IMR-90 (cell line): ENCODE results near the gene CA12. TPM values are rescaled to one million over a fixed set of nuclear protein-coding genes. Genes with fewer than 3 reads are reported as not detected.

ENCODE experiments used
- ATAC-seq: fragments of 200-7000 bp; cut with Tn5 transposase; 2 replicates; pipeline ENCODE4 v1.9.1; 2020; ENCODE audit warnings: low read depth, mild to moderate bottlenecking, moderate library complexity
- BruUV-seq: library from RNA; stranded (reverse); fragments of 400-500 nt; replicated peaks from 2 replicates; lab custom pipeline; 2021; lab: Mats Ljungman, UMichigan
- CTCF ChIA-PET: fragments of 300-600 bp; formaldehyde crosslinking; extraction: SDS; loops from one replicate; lab custom pipeline; 2021; ENCODE audit warnings: antibody characterized with exemption; lab: Yijun Ruan, JAX
- POLR2A ChIA-PET: fragments of 300-600 bp; sonication (Branson Sonifier 250); formaldehyde crosslinking; loops from one replicate; lab custom pipeline; 2022; ENCODE audit warnings: antibody characterized with exemption; ENCODE audit not compliant: unreplicated experiment; lab: Charles Lee
- DNase-seq: peaks from one replicate; pipeline ENCODE4 v3.0.0; 2013
- H2AFZ ChIP-seq: replicated peaks from 2 replicates; pipeline ENCODE3; 2013; ENCODE audit warnings: low read length, mild to moderate bottlenecking; ENCODE audit not compliant: poor library complexity
- H2AK5ac ChIP-seq: 2 replicates; pipeline ENCODE4 v1.6.1; 2013; ENCODE audit warnings: low read depth, low read length, inconsistent platforms
- H2AK9ac ChIP-seq: replicated peaks from 2 replicates; pipeline ENCODE3; 2013; ENCODE audit warnings: mild to moderate bottlenecking, low read depth, low read length, moderate library complexity; ENCODE audit not compliant: poor library complexity
- H2BK120ac ChIP-seq: 2 replicates; pipeline ENCODE4 v1.6.1; 2013; ENCODE audit warnings: low read depth, low read length, inconsistent platforms
- H2BK15ac ChIP-seq: 3 replicates; pipeline ENCODE4 v1.6.1; 2013; ENCODE audit warnings: low read depth, low read length, inconsistent platforms
- H2BK20ac ChIP-seq: 2 replicates; pipeline ENCODE4 v1.6.1; 2013; ENCODE audit warnings: low read depth, mild to moderate bottlenecking, inconsistent platforms, low read length, moderate library complexity
- H2BK5ac ChIP-seq: 2 replicates; pipeline ENCODE4 v1.6.1; 2013; ENCODE audit warnings: mild to moderate bottlenecking, low read depth, low read length, inconsistent platforms; ENCODE audit not compliant: poor library complexity, severe bottlenecking
- H3K14ac ChIP-seq: replicated peaks from 2 replicates; pipeline ENCODE4 v1.6.1; 2013; ENCODE audit warnings: low read depth, low read length, inconsistent platforms
- H3K18ac ChIP-seq: 2 replicates; pipeline ENCODE4 v1.6.1; 2013; ENCODE audit warnings: low read depth, low read length, control low read depth
- H3K23ac ChIP-seq: 2 replicates; pipeline ENCODE4 v1.6.1; 2013; ENCODE audit warnings: low read depth, low read length, inconsistent platforms
- H3K27ac ChIP-seq: 2 replicates; pipeline ENCODE4 v1.5.1; 2013; ENCODE audit warnings: mild to moderate bottlenecking, control low read depth, low read length; ENCODE audit not compliant: insufficient read depth
- H3K27me3 ChIP-seq: 2 replicates; pipeline ENCODE4 v1.6.1; 2013; ENCODE audit warnings: low read length; ENCODE audit not compliant: control insufficient read depth, insufficient read depth
- H3K36me3 ChIP-seq: 2 replicates; pipeline ENCODE4 v1.6.1; 2013; ENCODE audit warnings: low read length, mixed read lengths; ENCODE audit not compliant: control insufficient read depth, insufficient read depth
- H3K4ac ChIP-seq: 2 replicates; pipeline ENCODE4 v1.6.1; 2013; ENCODE audit warnings: low read depth, low read length, inconsistent platforms
- H3K4me1 ChIP-seq: 2 replicates; pipeline ENCODE4 v1.6.1; 2013; ENCODE audit warnings: low read length, mixed read lengths; ENCODE audit not compliant: control insufficient read depth, insufficient read depth
- H3K4me2 ChIP-seq: 2 replicates; pipeline ENCODE4 v1.6.1; 2013; ENCODE audit warnings: low read depth, mild to moderate bottlenecking, control low read depth, low read length, moderate library complexity
- H3K4me3 ChIP-seq: 2 replicates; pipeline ENCODE4 v1.5.1; 2013; ENCODE audit warnings: low read depth, mild to moderate bottlenecking, control low read depth, low read length, moderate library complexity; ENCODE audit not compliant: insufficient read depth
- H3K56ac ChIP-seq: 2 replicates; pipeline ENCODE4 v1.6.1; 2013; ENCODE audit warnings: low read length, inconsistent platforms; ENCODE audit not compliant: insufficient read depth; ENCODE audit errors: extremely low read depth
- H3K79me1 ChIP-seq, 2 experiments: 2 replicates each; pipeline ENCODE4 v1.6.1; 2013; ENCODE audit warnings: low read length in 2 of 2, inconsistent platforms in 1 of 2, low read depth in 1 of 2
- H3K9ac ChIP-seq: 2 replicates; pipeline ENCODE4 v1.6.1; 2013; ENCODE audit warnings: low read depth, low read length, control low read depth
- H3K9me1 ChIP-seq: 2 replicates; pipeline ENCODE4 v1.6.1; 2013; ENCODE audit warnings: low read length, inconsistent platforms; ENCODE audit not compliant: insufficient read depth
- H3K9me3 ChIP-seq: 2 replicates; pipeline ENCODE4 v1.6.1; 2013; ENCODE audit warnings: low read length; ENCODE audit not compliant: control insufficient read depth, insufficient read depth
- H4K20me1 ChIP-seq: 2 replicates; pipeline ENCODE4 v1.6.1; 2013; ENCODE audit warnings: low read length, inconsistent platforms; ENCODE audit not compliant: insufficient read depth
- H4K5ac ChIP-seq: 2 replicates; pipeline ENCODE4 v1.6.1; 2013; ENCODE audit warnings: mild to moderate bottlenecking, low read depth, low read length, control low read depth
- H4K8ac ChIP-seq, 2 experiments: 2 replicates each; pipeline ENCODE4 v1.6.1; 2013; ENCODE audit warnings: low read depth in 2 of 2, low read length in 2 of 2, control low read depth in 1 of 2, inconsistent platforms in 1 of 2
- H4K91ac ChIP-seq: 2 replicates; pipeline ENCODE4 v1.6.1; 2013; ENCODE audit warnings: low read depth, low read length, inconsistent platforms; ENCODE audit not compliant: insufficient read depth
- BHLHE40 ChIP-seq: fragments of 150-350 bp; IDR thresholded peaks from 2 replicates; pipeline ENCODE4 v1.6.1; 2016; ENCODE audit warnings: mild to moderate bottlenecking, low read depth, low read length
- CEBPB ChIP-seq: IDR thresholded peaks from 2 replicates; pipeline ENCODE4 v1.6.1; 2012; ENCODE audit warnings: low read depth, low read length, improper control_type of control experiment
- CHD1 ChIP-seq: IDR thresholded peaks from 2 replicates; pipeline ENCODE4 v1.6.1; 2012; ENCODE audit warnings: low read depth, low read length, improper control_type of control experiment
- FOS ChIP-seq: fragments of 150-350 bp; IDR thresholded peaks from 2 replicates; pipeline ENCODE4 v1.6.1; 2016; ENCODE audit warnings: low read depth, low read length
- MAFK ChIP-seq: IDR thresholded peaks from 2 replicates; pipeline ENCODE4 v1.6.1; 2012; ENCODE audit warnings: low read depth, low read length, improper control_type of control experiment
- MAZ ChIP-seq: IDR thresholded peaks from 2 replicates; pipeline ENCODE4 v1.6.1; 2012; ENCODE audit warnings: low read depth, mild to moderate bottlenecking, low read length, improper control_type of control experiment, moderate library complexity, borderline replicate concordance
- MXI1 ChIP-seq: IDR thresholded peaks from 2 replicates; pipeline ENCODE4 v1.6.1; 2012; ENCODE audit warnings: low read depth, mild to moderate bottlenecking, low read length, moderate library complexity, borderline replicate concordance
- NFE2L2 ChIP-seq: fragments of 150-350 bp; IDR thresholded peaks from 2 replicates; pipeline ENCODE4 v1.6.1; 2016; ENCODE audit warnings: low read depth, mild to moderate bottlenecking, low read length
- POLR2A ChIP-seq: IDR thresholded peaks from 2 replicates; pipeline ENCODE4 v1.6.1; 2012; ENCODE audit warnings: mild to moderate bottlenecking, low read depth, low read length
- RAD21 ChIP-seq: IDR thresholded peaks from 2 replicates; pipeline ENCODE4 v1.6.1; 2012; ENCODE audit warnings: low read length, improper control_type of control experiment
- RCOR1 ChIP-seq: IDR thresholded peaks from 2 replicates; pipeline ENCODE4 v1.6.1; 2012; ENCODE audit warnings: mild to moderate bottlenecking, low read length, improper control_type of control experiment; ENCODE audit not compliant: insufficient replicate concordance
- RFX5 ChIP-seq: IDR thresholded peaks from 2 replicates; pipeline ENCODE4 v1.8.0; 2012; ENCODE audit warnings: low read depth, mild to moderate bottlenecking, low read length, moderate library complexity
- SMC3 ChIP-seq: fragments of 150-350 bp; IDR thresholded peaks from 2 replicates; pipeline ENCODE4 v1.6.1; 2016; ENCODE audit warnings: low read depth, mild to moderate bottlenecking, antibody characterized with exemption, low read length, moderate library complexity
- WGBS, 2 experiments: methylation state at CpG; one replicate each; pipeline versions ENCODE4 v1.1.5 to v1.1.7; 2013; ENCODE audit warnings: missing lambda C conversion rate in 2 of 2; ENCODE audit not compliant: insufficient read length in 1 of 2; ENCODE audit errors: extremely low coverage in 2 of 2; 5-methylcytosine and 5-hydroxymethylcytosine counted together
- dilution Hi-C: fragments of 300-500 bp; cut with HindIII; formaldehyde crosslinking; loops from one replicate; pipeline ENCODE4 v1.14.3; 2018; ENCODE audit warnings: low sequenced_read_pairs; ENCODE audit not compliant: unreplicated experiment
- in situ Hi-C: fragments of 300-500 bp; cut with MboI; formaldehyde crosslinking; loops from 3 replicates; pipeline ENCODE4 v1.14.3; 2019; ENCODE audit warnings: low sequenced_read_pairs, inconsistent platforms, mixed read lengths
- intact Hi-C: fragments of 100-400 bp; cut with micrococcal nuclease; formaldehyde crosslinking; loops from 2 replicates; pipeline ENCODE4 v1.10.0; 2022
- polyA plus RNA-seq, 3 experiments: library from polyadenylated mRNA; depleted of rRNA; stranded (reverse); fragments of >200 nt; gene quantifications; 2 replicates each; pipeline ENCODE4 v1.2.3, GENCODE V29; 2012; ENCODE audit warnings: low replicate concordance in 1 of 3
- total RNA-seq: library from RNA; depleted of rRNA; stranded (reverse); fragments of >200 nt; gene quantifications from 2 replicates; pipeline ENCODE4 v1.2.3, GENCODE V29; 2012
- TF ChIP-seq, protein P1 (sequence below): fragments of 150-350 bp; IDR thresholded peaks from 2 replicates; pipeline ENCODE4 v1.6.1; 2017; ENCODE audit warnings: mild to moderate bottlenecking, antibody characterized with exemption, low read length, low read depth
- TF ChIP-seq, protein P2 (sequence below): fragments of 150-350 bp; IDR thresholded peaks from 2 replicates; pipeline ENCODE4 v1.6.1; 2016; ENCODE audit warnings: low read depth, mild to moderate bottlenecking, low read length, moderate library complexity, borderline replicate concordance
- TF ChIP-seq, protein P3 (sequence below): conservative IDR thresholded peaks from 2 replicates; pipeline ENCODE4 v1.5.1; 2012; ENCODE audit warnings: mild to moderate bottlenecking, low read depth, low read length, improper control_type of control experiment

Gene CA12
- total and polyA plus RNA-seq, 2 of the 4 experiments (the other 2 are of a cell fraction) = 33.7 to 52.6 TPM

DNA sequence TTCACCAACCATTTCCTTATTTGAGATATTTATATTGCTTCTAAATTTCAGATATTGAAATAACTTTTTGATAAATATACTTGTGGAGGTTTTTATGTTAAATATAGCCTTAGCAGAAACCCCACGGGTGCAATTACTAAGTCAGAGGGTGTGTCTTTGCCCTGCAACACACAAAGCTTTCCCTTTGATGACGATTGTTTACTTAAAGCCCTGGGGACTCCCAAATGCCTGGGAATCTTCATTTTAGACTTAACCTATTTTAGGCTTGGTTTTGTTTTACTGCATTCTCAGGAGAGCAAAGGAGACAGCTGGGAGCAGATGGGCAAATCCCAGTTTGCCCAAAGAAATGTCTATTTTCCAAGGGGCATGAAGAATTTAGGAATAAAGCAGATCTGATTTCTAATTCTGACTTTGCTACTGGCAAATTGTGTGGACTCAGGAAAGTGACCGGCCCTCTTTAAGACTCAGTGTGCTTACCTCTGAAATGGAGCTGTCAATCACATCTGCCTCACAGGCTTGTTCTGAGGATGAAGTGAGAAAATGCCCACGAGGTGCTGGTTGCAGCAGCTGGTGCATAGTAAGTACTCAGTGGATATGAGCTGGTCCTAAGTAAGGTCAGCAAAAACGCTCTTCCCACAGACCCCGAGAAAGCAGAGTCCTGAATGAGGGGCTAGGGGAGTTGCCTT lies 49.3 kb upstream of the CA12 start:
- in situ Hi-C loops = no loop called here
- H3K4me3 ChIP-seq = no peak overlapping the region
- H4K8ac ChIP-seq = no peak overlapping the region
- H4K91ac ChIP-seq = no peak overlapping the region
- H2AFZ ChIP-seq = no peak overlapping the region
- H2BK15ac ChIP-seq = no peak overlapping the region
- no peak overlapping the region for H3K4me2 ChIP-seq
- BruUV-seq = no TSS peak
- H3K18ac ChIP-seq = no peak overlapping the region
- H3K36me3 ChIP-seq = no peaks in the 10 kb centered on the region
- no peak overlapping the region for H4K5ac ChIP-seq
- no peak overlapping the region for H3K23ac ChIP-seq
- no peak overlapping the region for H2BK5ac ChIP-seq
- no peak overlapping the region for H3K4ac ChIP-seq
- dilution Hi-C loops = no loop called here
- H3K9me1 ChIP-seq = no peaks in the 10 kb centered on the region
- peaks cover 3% of the 10 kb centered on the region; the same call in 1 of the 2 replicates for H3K27me3 ChIP-seq
- no peak overlapping the region for H3K27ac ChIP-seq
- H3K56ac ChIP-seq = no peak overlapping the region
- H4K20me1 ChIP-seq = no peaks in the 10 kb centered on the region
- H2BK120ac ChIP-seq = no peak overlapping the region
- ATAC-seq (no peak), DNase-seq (no peak)
- H3K9ac ChIP-seq = no peak overlapping the region
- no peak overlapping the region for H2AK9ac ChIP-seq
- CTCF ChIA-PET = interaction anchor here (1.0 kb wide), 1 partner anchor 12 kb away, joined by 3 read pairs; no protein-coding TSS in a partner anchor
- 71% methylated on average over 1 of the region's 6 CpGs; no CpG with 5 or more reads in 1 of the 2 experiments for WGBS, 2 experiments
- H3K14ac ChIP-seq = no peak overlapping the region
- H3K4me1 ChIP-seq = no peaks in the 10 kb centered on the region
- peaks cover 6% of the 10 kb centered on the region for H3K9me3 ChIP-seq
- TF ChIP-seq BHLHE40 (no peak), FOS (no peak), SMC3 (no peak), RFX5 (no peak), MAFK (no peak), POLR2A (no peak), RCOR1 (no peak), CEBPB (no peak), MAZ (no peak), RAD21 (no peak), MXI1 (no peak), CHD1 (no peak), NFE2L2 (no peak)
- TF ChIP-seq, protein P1, sequence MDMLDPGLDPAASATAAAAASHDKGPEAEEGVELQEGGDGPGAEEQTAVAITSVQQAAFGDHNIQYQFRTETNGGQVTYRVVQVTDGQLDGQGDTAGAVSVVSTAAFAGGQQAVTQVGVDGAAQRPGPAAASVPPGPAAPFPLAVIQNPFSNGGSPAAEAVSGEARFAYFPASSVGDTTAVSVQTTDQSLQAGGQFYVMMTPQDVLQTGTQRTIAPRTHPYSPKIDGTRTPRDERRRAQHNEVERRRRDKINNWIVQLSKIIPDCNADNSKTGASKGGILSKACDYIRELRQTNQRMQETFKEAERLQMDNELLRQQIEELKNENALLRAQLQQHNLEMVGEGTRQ = no peak
- TF ChIP-seq, protein P2, sequence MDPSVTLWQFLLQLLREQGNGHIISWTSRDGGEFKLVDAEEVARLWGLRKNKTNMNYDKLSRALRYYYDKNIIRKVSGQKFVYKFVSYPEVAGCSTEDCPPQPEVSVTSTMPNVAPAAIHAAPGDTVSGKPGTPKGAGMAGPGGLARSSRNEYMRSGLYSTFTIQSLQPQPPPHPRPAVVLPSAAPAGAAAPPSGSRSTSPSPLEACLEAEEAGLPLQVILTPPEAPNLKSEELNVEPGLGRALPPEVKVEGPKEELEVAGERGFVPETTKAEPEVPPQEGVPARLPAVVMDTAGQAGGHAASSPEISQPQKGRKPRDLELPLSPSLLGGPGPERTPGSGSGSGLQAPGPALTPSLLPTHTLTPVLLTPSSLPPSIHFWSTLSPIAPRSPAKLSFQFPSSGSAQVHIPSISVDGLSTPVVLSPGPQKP = no peak
- TF ChIP-seq, protein P3, sequence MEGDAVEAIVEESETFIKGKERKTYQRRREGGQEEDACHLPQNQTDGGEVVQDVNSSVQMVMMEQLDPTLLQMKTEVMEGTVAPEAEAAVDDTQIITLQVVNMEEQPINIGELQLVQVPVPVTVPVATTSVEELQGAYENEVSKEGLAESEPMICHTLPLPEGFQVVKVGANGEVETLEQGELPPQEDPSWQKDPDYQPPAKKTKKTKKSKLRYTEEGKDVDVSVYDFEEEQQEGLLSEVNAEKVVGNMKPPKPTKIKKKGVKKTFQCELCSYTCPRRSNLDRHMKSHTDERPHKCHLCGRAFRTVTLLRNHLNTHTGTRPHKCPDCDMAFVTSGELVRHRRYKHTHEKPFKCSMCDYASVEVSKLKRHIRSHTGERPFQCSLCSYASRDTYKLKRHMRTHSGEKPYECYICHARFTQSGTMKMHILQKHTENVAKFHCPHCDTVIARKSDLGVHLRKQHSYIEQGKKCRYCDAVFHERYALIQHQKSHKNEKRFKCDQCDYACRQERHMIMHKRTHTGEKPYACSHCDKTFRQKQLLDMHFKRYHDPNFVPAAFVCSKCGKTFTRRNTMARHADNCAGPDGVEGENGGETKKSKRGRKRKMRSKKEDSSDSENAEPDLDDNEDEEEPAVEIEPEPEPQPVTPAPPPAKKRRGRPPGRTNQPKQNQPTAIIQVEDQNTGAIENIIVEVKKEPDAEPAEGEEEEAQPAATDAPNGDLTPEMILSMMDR = no peak
- H2AK5ac ChIP-seq = no peak overlapping the region
- POLR2A ChIA-PET = no interaction called here
- intact Hi-C loops = no loop called here
- no peaks in the 10 kb centered on the region for H3K79me1 ChIP-seq
- H2BK20ac ChIP-seq = no peak overlapping the region
